Astrocyte of the hippocampus (primary cell): Measurements from ENCODE around the gene COA7.
"Not testable (repeated sequence)": the region's sequence is repeated elsewhere in the genome, so short reads cannot be mapped to it uniquely, and the experiment has no call there.

Source experiments
- DNase-seq: peaks from one replicate; pipeline ENCODE4 v3.0.0; 2011; ENCODE audit warnings: low read depth, low spot score

The COA7 gene

DNA sequence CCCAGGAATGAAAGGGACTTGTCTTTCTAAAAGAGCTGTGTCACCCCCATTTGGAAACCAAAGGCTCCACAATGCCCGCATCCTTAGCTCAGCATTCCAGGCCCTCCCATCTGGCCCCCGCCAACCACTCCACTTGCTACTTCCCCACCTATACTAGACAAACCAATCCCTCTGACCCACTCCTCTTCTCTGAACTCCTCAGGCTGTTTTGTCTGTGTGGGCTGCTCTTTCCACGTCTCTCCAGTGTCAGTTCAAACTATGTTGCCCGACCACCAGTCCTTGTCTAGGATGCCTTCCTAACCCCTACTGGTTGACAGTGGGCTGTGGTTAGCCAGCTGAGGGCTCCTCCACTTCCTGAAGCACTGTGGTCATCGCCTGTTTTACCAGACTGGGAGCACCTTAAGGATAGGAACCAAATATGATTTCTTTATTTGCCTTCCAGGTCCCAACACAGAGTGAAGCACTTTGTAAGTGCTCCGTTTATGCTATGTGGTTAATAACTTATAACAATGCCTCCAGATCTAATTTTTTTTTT, 8.1 kb upstream of the COA7 start:
- DNase-seq = no peak

DNA sequence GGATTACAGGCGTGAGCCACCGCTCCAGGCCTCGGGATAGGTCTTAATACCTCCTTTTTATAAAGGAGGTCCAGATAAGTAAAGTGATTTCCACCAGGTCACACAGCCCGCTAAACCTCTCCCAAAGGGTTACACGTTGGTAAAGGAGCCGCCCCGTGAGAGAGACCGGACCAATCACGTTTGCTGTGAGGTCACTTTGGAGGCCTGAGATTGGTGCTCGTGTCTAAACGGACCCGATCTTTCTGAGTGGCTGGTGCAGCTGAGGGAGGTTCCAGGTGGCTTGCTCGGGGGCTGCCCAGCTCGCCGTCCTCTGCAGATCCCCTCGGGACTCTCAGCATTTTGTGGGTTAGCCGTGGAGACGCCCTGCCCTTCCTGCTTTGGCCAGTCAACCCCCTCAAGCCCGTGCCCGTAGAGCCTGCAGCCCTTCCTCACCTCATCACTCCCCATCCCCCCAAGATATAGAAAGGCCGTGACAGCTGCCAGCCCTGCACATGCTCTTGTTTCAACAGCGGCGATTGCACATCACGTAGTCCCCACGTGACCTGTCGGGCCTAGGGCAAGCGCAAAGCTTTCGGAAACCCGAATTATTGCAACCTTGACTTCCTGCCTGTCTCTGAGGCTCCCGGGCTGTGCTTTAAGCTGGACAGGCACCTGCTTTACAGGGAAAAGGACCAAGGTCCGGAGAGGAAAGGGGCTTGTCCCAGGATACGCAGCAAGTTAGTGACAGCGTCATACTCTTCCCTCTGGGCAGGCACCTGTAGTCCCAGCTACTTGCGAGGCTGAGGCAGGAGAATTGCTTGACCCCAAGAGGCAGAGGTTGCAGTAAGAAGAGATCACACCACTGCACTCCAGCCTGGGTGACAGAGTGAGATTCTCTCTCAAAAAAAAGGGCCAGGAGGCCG, 5.0 kb upstream of the COA7 start:
- peak; percentile 94 for DNase-seq

DNA sequence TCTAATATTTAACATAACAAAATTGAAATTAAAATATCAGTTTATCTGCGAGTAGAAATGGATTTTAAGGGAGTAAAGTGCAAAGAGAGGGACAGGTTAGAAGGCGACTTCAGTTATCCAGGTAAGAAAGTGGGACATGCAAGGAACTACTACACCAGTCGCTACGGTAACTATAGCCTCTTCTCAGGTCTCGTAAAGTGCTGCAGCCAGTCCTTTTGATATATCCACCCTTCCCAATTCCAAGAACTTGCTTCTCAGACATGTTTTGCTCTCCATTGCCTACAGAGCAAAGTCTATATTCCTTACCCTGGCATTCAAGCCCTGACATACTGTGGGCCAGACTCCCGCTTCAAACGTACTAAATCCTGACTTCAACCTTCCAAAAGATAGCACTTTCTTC, 2.5 kb downstream of the COA7 start:
- no peak for DNase-seq

DNA sequence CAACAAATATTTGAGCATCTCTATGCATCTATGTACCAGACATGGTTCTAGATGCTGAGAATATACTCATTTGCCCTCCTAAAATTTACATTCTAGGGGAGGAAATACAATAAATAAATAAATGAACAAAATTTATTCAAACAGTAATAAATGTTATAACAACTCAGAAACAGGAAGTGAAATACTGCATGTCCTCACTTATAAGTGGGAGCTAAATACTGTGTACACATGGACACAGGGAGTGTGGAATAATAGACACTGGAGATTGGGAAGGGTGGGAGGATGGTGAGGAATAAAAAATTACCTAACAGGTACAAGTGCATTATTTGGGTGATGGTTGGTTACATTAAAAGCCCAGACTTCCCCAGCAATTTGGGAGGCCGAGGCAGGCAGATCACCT, 4.3 kb downstream of the COA7 start:
- DNase-seq = no peak

DNA sequence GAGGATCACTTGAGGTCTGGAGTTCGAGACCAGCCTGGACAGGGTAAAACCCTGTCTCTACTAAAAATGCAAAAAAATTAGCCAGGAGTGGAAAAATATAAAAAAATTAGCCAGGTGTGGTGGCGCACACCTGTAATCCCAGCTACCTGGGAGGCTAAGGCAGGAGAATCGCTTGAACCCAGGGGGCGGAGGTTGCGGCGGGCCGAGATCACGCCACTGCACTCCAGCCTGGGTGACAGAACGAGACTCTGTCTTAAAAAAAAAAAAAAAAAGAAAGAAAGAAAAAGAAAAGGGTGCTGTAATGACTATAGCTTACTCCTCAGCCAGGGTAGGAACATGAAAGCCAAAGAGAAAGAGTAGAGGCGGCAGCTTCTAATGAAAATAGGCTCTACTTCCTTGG, 4.8 kb downstream of the COA7 start:
- not testable (repeated sequence) for DNase-seq

DNA sequence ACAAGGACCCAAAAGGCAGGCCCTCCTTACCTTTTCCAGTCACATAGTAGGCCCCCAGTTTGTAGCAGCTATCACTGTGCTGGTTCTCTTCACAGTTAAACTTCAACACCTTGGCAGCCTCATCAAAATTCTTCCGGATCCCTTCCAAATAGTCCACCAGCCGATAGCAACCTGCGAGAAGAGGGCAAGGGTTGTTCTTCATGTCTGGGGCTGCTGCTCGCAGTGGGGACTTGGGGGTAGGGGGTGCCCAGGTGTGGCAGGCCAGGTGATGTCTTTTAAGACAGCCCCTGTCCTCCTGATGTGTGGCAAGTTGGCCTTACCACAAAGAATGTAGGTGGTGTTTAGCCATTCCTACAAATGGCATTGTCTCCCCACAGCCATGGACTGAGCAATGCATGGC, 5.5 kb downstream of the COA7 start:
- DNase-seq = no peak

DNA sequence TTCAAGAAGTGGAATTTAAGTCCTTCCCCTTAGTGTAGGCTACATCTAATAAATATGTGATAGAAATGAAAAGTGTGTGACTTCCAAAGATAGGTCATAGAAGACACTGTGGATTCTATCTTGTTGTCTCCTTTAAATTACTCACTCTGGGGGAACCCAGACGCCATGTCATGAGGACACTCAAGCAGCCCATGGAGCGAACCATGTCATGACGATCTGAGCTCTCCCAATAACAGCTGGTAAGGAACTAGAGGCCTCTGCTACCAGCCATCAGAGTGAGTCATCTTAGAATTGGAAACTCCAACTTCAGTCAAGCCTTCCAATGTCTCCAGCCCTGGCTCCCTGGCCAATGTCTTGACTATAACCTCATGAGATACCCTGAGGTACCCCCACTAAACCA, 6.3 kb downstream of the COA7 start:
- DNase-seq = no peak

DNA sequence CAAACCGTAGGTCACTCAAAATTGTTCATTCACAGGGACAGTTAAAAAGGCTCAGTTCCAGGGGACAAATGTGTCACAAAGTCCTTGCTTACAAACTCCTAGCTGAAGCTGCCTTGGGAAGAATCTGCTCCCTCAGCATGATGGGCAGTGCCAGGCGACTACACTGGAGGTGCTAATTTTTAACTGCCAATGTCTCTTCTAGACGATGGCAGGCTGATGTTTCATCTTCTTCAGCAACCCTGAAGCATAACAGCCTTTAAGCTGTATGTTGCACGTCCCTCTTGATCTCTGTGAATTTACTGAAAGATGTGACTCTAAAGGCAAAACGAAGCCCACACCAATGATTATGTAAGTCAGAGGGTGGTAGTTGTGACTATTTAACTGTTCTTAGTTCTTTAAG, 11.3 kb downstream of the COA7 start:
- no peak for DNase-seq

DNA sequence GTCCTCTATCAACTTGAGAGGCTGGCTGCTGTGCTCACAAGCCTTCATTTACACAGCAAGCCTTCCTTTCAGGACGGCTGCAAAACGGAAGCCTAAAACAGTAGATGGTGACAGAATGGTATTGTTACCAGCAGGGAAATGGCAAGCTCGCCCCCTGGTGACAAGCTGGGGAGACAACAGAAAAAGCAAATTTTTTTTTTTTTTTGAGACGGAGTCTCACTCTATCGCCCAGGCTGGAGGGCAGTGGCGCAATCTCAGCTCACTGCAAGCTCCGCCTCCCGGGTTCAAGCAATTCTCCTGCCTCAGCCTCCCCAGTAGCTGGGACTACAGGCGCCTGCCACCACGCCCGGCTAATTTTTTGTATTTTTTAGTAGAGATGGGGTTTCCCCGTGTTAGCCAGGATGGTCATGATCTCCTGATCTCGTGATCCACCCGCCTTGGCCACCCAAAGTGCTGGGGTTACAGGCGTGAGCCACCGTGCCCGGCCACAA, 11.8 kb downstream of the COA7 start:
- peak; percentile 82 for DNase-seq

DNA sequence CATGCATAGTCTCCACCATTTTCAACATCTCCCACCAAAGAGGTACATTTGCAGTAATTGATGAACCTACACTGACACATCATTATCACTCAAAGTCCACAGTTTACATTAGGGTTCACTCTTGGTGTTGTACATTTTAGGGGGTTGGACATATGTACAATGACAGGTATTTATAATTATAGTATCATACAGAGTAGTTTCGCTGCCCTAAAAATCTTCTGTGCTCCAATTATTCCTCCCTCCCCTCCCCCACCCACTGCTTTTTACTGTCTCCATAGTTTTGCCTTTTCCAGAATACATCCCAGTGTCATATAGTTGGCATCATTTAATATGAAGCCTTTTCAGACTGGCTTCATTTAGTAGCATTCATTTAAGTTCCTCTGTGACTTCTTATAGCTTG, 13.6 kb downstream of the COA7 start:
- DNase-seq = no peak

DNA sequence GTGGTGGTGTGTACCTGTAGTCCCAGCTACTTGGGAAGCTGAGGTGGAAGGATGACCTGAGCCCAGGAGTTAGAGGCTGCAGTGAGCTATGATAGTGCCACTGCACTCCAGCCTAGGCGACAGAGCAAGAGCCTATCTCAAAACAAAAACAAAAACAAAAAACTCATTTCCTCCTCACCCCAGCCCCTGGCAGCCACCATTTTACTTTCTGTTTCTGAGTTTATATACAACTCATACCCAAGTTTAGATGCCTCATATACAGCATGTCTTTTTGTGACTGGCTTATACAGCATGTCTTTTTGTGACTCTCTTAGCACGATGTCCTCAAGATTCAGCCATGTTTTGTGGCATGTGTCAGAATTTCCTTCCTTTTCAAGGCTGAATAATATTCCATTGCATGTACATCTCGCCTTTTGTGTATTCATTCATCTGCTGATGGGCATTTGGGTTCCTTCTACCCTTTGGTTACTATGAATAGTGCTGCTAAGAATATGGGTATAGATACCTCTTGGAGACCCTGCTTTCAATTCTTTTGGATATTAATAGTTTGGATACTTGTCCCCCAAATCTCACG, 14.7 kb downstream of the COA7 start:
- DNase-seq = no peak

DNA sequence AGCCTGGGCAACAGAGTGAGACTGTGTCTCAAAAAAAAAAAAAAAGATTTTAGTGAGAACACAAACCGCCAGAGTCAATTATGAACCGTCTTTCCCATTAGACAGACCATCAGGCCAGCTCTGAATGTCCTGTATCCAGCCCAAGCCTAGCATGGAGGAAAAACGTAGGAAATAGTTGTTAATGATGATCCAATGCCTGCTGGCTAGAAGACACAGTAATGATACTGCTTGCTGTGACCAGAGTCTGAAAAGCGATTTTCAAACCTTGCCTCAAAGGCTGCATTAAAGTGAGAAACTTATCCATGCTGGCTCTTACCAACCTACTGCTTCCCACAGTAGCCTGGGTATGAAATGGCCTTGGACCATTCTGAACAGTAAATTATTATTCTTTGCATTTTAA, 17.0 kb downstream of the COA7 start:
- DNase-seq = no peak

DNA sequence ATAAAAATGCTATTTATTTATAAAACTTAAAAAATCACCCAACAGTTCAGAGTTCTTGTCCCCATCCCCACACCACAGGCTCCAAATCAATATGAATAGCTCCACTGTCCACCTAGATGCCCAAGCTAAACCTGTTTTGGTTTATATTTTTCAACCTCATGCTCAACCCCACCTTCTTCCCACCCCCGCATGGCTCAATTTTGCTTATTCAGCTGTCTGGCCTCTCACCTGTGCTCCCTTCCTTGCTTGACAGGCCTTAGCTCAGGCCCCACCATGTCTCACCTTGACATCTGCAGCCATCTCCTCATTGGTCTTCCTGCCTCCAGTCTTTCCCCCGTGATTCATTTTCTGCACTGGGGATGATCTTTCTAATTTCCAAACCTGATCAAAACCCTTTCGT, 17.8 kb downstream of the COA7 start:
- DNase-seq = no peak

DNA sequence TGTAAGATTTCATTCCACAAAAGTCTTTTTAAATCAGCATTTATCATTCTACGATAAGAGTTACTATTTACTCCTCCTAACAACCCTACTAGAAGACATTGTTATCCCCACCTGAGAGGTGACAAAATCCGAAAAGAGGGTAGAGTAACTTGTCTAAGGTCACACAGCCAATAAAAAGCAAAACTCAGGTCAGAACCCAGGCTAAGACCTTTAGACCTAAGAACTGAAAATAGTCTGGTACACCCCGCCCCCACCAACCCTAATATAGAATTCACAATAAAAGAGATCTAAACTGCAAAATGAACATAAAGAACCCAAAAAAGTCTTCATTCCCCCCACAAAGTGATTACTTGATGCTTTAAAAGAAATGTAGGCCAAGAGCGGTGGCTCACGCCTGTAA, 18.6 kb downstream of the COA7 start:
- DNase-seq = no peak

DNA sequence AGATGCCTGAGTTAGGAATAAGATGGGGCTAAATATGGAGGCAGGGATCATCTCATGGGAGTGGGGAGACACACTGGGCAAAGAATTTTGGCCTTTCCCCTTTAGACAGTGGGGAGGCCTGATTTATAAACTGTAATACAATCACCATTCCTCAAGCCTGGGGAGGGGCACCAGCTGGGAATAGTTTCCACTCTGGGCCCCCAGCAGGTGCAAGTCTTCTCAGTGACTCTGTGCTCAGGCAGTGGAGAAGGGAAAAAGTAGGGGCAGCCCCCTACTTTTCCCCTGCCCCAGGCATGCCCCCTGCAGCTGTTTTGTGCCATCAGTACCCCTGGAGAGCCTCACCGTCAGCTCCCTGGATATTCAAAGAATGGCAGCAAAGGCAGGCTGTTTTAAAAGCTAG, 19.1 kb downstream of the COA7 start:
- no peak for DNase-seq

DNA sequence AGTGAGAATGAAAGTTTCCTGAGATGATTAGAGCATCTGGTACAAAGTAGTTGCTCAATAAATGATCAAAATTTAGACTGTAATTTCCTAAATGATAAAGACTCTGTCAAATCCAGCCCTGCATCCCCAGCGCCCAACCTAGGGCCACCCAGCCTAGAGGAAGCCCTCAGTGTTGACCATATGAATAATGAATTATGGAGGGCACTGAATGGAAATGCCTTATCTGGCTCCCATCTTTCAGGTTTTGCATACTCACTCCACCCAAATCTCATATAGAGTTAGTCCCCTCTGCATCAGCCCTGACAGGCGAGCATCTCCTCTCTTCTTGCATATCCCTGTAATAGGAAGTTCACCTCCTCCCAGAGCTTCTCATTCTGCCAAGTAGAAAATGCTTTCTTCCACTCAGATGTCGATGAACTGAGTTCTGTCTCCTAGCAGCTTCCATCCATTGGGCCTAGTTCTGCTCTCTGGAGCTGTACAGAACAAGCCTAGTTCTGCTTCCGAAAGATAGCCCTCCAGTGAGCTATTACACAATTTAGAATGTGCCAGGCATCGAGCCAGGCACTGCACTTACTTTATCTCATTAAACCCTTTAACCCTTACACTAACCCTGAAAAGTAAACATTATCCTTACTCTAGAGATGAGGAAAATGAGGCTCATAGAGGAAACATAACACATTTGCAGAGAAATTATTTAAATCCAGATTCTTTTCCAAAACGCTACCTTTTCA, 20.9 kb downstream of the COA7 start:
- DNase-seq = no peak

DNA sequence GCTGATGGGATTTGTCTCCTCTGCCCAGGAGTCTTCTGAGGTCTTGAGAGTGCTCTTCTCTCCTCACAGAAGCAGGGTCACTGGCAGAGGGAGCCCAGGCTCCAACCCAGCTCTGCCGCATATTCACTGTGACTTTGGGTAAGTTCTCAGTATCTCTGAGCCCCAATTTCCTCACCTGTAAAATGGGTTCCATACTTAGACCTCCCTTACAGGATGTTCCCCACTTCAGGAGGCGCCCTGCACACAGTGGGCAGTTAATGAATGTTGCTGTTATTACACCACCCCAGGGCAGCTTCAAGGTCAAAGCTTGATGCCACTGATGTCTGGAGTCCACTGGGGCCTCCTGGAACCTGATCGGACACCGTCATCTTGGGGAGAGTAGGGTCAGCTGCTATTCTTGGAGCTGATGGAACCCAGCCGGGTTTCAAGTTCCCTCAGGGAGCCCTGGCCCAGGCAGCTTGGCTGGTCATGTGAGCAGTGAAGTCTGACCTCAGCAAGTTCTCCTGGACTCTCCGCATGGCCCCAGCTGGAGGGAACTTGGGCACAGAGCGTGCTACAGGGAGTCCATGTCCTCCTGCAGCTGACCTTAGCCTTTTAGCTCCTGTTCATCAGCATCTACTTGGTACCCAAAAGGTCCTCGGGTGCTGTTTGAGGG, 21.8 kb downstream of the COA7 start:
- no peak for DNase-seq

DNA sequence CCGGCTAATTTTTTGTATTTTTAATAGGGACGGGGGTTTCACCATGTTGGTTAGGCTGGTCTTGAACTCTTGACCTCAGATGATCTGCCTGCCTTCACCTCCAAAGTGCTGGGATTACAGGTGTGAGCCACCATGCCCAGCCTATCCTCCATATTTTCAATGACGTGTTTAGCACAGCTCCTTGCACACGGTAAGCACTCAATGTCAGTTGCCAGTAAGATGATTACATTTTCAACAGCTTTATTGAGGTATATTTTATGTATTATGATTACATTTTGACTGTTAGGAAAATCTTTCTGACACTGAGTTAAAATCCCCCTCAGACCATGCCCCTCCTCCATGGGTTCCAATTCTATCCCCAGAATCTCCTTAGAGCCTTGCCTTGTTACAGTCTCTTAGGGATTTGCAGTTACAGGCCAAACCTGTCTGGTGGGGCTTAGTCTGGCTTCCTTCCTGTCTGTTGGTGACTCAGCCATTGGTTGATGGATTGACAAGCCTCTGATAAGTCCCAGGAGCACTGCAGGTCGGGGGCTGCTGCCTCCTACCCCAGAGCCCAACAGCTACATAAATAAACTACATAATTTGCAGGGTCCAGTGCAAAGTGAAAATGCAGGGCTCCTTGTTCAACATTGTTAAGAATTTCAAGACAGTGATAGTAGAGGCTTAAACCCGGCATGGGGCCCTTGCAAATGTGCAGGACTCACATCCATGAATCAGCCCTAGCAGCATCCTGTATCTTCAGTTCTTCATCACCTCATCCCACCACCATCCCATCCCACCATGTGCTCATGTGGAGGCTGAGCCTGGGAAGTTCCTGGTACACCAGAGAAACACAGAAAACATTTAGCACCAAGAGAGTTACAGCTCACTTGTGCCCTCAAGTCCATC, 23.4 kb downstream of the COA7 start:
- peak; percentile 30 for DNase-seq

DNA sequence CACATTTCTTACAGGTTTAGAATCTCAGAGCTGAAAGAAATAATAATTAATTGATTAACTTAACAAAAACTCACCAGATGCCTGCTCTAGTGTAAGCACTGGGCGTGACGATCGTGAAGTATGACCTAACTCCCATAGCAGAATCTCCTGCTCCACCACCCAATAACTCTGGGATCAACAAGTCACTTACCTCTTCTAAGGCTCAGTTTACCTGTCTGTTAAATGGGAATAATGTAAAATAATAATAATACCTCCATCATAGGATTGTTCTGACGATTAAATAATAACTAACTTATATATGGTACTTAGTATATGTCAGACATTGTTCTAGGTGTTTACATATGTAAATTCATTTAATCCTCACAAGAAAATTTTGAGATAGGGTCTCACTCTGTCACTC, 24.6 kb downstream of the COA7 start:
- DNase-seq = no peak

DNA sequence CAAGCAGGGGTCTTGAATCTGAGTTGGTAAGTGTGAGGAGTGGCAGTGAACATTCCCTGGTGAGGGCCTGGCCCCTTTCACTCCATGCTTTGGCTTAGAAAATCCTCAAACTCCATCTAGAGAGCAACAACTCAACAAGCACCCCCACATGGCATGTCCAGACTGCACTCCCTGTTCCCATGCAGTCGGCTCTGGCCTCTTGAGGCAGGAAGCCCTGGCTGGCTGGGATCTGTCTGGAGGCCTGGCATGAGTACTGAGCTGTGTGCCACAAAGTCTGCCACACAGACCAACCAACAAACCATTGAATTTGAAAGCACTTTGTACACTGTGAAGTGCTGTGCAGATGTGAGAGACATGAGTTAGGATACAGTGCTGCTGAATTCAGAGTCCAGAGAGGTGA, 25.2 kb downstream of the COA7 start:
- peak; percentile 23 for DNase-seq

DNA sequence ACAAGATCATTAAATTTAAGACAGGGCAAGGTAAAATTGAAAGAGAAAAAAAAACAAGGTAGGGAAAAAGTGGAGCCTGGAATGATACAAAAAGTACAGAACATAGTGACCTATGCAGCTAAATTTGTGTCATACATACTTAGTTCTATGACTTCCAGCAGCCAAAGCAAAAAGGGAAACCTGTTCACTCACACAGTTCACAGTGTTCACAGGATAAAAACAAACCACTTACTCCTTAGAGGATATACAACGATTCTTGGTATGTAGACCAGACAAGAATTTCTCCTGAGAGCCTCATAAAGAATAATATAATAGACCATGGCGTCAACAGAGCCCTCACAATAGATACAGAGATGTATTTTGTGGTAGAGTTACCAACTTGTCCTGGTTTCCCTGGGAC, 27.5 kb downstream of the COA7 start:
- DNase-seq = no peak
